ENCODE data around the gene PEX7.

DNA sequence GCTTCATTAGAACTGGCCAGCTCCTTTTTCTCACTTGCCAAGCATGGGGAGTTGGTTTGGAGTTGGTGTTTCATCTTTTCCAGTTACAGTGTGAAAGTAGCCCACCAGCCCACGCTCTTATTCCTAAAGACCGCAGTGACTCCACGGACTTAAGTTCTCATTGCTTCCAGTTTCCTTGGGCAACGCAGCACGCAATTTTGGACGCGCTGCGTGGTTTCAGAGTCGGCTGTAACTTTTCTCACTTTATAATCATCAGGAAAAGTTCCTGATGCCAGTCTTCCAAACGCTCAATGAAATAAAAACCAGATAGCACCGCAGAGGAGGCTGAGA, 381 bp upstream of the PEX7 start:
- TF ChIP-seq, protein P1, sequence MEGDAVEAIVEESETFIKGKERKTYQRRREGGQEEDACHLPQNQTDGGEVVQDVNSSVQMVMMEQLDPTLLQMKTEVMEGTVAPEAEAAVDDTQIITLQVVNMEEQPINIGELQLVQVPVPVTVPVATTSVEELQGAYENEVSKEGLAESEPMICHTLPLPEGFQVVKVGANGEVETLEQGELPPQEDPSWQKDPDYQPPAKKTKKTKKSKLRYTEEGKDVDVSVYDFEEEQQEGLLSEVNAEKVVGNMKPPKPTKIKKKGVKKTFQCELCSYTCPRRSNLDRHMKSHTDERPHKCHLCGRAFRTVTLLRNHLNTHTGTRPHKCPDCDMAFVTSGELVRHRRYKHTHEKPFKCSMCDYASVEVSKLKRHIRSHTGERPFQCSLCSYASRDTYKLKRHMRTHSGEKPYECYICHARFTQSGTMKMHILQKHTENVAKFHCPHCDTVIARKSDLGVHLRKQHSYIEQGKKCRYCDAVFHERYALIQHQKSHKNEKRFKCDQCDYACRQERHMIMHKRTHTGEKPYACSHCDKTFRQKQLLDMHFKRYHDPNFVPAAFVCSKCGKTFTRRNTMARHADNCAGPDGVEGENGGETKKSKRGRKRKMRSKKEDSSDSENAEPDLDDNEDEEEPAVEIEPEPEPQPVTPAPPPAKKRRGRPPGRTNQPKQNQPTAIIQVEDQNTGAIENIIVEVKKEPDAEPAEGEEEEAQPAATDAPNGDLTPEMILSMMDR (IDR thresholded peaks at IDR 0.05; ENCODE audit: low read length): no peak
- TF ChIP-seq EZH2 (optimal IDR thresholded peaks at IDR 0.05; ENCODE audit: low read depth, low read length): no peak
